ENCODE data around the gene MRPL44. TPM values are rescaled to one million over a fixed set of nuclear protein-coding genes. Genes with fewer than 3 reads are reported as not detected.

MRPL44 gene
- total RNA-seq, 2 donors from 2014 or later, result 40.8 to 49.4 TPM

- no peak for DNase-seq
- no peaks in the 10 kb centered on the region for H3K36me3 ChIP-seq
- no peak for TF ChIP-seq CTCF (IDR thresholded peaks at IDR 0.05)
- no peak overlapping the region for H3K27ac ChIP-seq
- intact Hi-C loops (cut with DNase I), result no loop called here
- H3K9me3 ChIP-seq, result no peaks in the 10 kb centered on the region
- no peak overlapping the region for H3K4me3 ChIP-seq
- no peaks in the 10 kb centered on the region for H3K27me3 ChIP-seq
- H3K4me1 ChIP-seq, result no peaks in the 10 kb centered on the region
- H3K9ac ChIP-seq (ENCODE audit: low read depth in 2 of 2, low read length in 2 of 2), result no peak overlapping the region
These were observed 37.4 kb downstream of the MRPL44 start for GRCh38 chr2:223994562-223995162.

GRCh38 chr2:223995569-223995968 lies 38.3 kb downstream of the MRPL44 start:
- intact Hi-C loops (cut with DNase I), result no loop called here
- TF ChIP-seq CTCF (IDR thresholded peaks at IDR 0.05), result no peak
- Histone ChIP-seq H3K9ac (ENCODE audit: low read depth in 2 of 2, low read length in 2 of 2) (no peak overlapping the region), H3K27ac (no peak overlapping the region), H3K4me1 (no peaks in the 10 kb centered on the region), H3K9me3 (no peaks in the 10 kb centered on the region), H3K4me3 (no peak overlapping the region), H3K27me3 (no peaks in the 10 kb centered on the region), H3K36me3 (no peaks in the 10 kb centered on the region)
- no peak for DNase-seq

GRCh38 chr2:223996391-223996790 lies 39.1 kb downstream of the MRPL44 start:
- Histone ChIP-seq H3K4me1 (no peaks in the 10 kb centered on the region), H3K9ac (ENCODE audit: low read depth in 2 of 2, low read length in 2 of 2) (no peak overlapping the region), H3K27me3 (no peaks in the 10 kb centered on the region), H3K36me3 (no peaks in the 10 kb centered on the region), H3K9me3 (no peaks in the 10 kb centered on the region), H3K27ac (no peak overlapping the region), H3K4me3 (no peak overlapping the region)
- DNase-seq, result no peak
- intact Hi-C loops (cut with DNase I), result no loop called here
- TF ChIP-seq CTCF (IDR thresholded peaks at IDR 0.05), result no peak

- intact Hi-C loops (cut with DNase I), result no loop called here
- DNase-seq, result no peak
- no peak for TF ChIP-seq CTCF (IDR thresholded peaks at IDR 0.05)
These were observed 40.7 kb downstream of the MRPL44 start for GRCh38 chr2:223997938-223998337.

GRCh38 chr2:223998948-223999347 lies 41.7 kb downstream of the MRPL44 start:
- no peaks in the 10 kb centered on the region for H3K9me3 ChIP-seq
- no peak overlapping the region for H3K4me3 ChIP-seq
- no peak overlapping the region for H3K9ac ChIP-seq (ENCODE audit: low read depth in 2 of 2, low read length in 2 of 2)
- no peak overlapping the region for H3K27ac ChIP-seq
- intact Hi-C loops (cut with DNase I), result no loop called here
- no peaks in the 10 kb centered on the region for H3K4me1 ChIP-seq
- no peak for DNase-seq
- H3K27me3 ChIP-seq, result no peaks in the 10 kb centered on the region
- TF ChIP-seq CTCF (IDR thresholded peaks at IDR 0.05), result no peak
- no peaks in the 10 kb centered on the region for H3K36me3 ChIP-seq

More at GRCh38 chr2:223997938-223998337, 40.7 kb downstream of the MRPL44 start:
- no peak overlapping the region for H3K4me3 ChIP-seq
- H3K27me3 ChIP-seq, result no peaks in the 10 kb centered on the region
- H3K27ac ChIP-seq, result no peak overlapping the region
- no peak overlapping the region for H3K9ac ChIP-seq (ENCODE audit: low read depth in 2 of 2, low read length in 2 of 2)
- no peaks in the 10 kb centered on the region for H3K36me3 ChIP-seq
- no peaks in the 10 kb centered on the region for H3K9me3 ChIP-seq
- H3K4me1 ChIP-seq, result no peaks in the 10 kb centered on the region
